GM12874 (cell line): ENCODE results near the gene LEFTY1.
A peak's percentile ranks its signal among the peaks of the same experiment; 100 is the strongest.

Experiments
- TF ChIP-seq, protein P1 (sequence below): IDR thresholded peaks from 2 replicates; pipeline ENCODE4 v1.5.1; 2011; ENCODE audit warnings: low read depth, mild to moderate bottlenecking, control low read depth, low read length, moderate library complexity; ENCODE audit not compliant: insufficient read depth

Gene LEFTY1

GRCh38 chr1:225846331-225847310 is 42.3 kb downstream of the LEFTY1 start:
- TF ChIP-seq, protein P1, sequence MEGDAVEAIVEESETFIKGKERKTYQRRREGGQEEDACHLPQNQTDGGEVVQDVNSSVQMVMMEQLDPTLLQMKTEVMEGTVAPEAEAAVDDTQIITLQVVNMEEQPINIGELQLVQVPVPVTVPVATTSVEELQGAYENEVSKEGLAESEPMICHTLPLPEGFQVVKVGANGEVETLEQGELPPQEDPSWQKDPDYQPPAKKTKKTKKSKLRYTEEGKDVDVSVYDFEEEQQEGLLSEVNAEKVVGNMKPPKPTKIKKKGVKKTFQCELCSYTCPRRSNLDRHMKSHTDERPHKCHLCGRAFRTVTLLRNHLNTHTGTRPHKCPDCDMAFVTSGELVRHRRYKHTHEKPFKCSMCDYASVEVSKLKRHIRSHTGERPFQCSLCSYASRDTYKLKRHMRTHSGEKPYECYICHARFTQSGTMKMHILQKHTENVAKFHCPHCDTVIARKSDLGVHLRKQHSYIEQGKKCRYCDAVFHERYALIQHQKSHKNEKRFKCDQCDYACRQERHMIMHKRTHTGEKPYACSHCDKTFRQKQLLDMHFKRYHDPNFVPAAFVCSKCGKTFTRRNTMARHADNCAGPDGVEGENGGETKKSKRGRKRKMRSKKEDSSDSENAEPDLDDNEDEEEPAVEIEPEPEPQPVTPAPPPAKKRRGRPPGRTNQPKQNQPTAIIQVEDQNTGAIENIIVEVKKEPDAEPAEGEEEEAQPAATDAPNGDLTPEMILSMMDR: no peak

DNA sequence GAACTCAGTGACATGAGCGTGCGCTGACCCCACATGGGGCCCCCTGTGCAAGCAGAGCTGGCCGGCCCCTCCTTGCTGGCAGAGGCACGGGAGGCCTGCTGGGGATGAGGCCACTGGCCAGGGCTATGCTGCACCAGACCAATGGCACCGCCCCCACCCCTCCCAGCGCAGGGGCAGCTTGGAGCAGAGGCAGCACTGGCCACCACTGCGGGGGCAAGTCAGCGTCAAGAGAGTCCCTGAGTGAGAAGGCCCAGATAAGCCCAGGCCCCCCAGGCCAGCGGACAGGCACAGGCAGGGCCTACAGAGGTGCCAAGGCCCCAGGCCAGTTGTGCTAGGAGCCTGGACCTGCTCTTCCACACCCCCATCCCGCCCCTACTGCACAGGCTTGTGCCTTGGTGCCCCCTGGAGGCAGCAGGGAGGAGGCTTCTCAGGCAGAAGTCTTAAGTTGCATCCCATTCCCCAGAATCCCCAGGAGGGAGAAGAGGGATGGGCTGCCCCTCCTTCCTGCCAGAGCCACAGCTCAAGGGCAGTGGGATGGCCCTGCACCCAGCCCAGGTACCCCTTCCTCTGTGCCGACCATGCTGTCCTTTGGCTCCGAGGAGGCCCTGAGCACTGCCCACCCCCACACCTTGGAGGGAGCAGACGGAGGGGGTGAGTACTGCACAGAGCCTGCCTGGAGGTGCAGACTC is 43.2 kb downstream of the LEFTY1 start:
- TF ChIP-seq, protein P1: peak; percentile 61

DNA sequence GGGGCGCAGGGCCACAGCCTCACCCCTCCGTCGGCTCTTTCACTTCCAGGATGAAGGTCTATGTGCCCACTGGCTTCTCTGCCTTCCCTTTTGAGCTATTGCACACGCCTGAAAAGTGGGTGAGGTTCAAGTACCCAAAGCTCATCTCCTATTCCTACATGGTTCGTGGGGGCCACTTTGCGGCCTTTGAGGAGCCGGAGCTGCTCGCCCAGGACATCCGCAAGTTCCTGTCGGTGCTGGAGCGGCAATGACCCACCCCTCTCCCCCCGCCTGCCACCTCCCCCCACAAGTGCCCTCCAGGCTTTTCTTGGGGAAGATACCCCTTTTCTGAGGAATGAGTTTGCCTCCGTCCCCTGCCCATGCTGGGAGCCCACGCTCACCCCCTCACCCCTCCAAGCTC is 43.8 kb downstream of the LEFTY1 start:
- TF ChIP-seq, protein P1: no peak

GRCh38 chr1:225844236-225845061 is 44.5 kb downstream of the LEFTY1 start:
- TF ChIP-seq, protein P1: no peak

GRCh38 chr1:225843426-225843795 is 45.5 kb downstream of the LEFTY1 start:
- TF ChIP-seq, protein P1: no peak

GRCh38 chr1:225842788-225843425 is 46.0 kb downstream of the LEFTY1 start:
- TF ChIP-seq, protein P1: no peak
